ELF-1 (cell line): Measurements from ENCODE around the gene ZNF331.
A peak's percentile ranks its signal among the peaks of the same experiment; 100 is the strongest.

Source experiments
- DNase-seq: peaks from one replicate; pipeline ENCODE4 v3.0.0-alpha.2; 2016; ENCODE audit warnings: low read depth, low spot score

ZNF331 gene

DNA sequence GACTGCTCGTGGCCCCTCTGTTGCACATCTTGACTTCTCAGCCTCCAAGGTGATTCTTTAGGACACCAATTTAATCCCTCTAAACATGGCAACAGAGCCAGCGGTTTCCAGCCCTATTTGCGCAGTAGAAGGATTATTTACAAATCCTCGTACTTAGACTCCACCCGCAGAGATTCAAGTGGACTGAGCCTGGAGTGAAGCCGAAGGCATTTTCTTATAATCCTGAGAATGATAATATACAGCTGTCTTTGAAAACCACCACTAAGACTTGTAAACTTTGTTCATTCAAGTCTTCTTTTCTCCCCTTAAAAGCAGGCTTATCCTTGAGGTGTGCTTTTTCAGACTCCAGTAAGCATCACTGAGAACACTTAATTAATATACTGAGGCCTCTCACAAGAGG, 89.0 kb downstream of the ZNF331 start:
- DNase-seq = peak; percentile 41
